GM12892 (cell line): Measurements from ENCODE around the gene ASCC3.
"Not testable (repeated sequence)": the region's sequence is repeated elsewhere in the genome, so short reads cannot be mapped to it uniquely, and the experiment has no call there.

Experiments used
- POLR2A ChIP-seq: IDR thresholded peaks from 2 replicates; pipeline ENCODE4 v1.6.1; 2011; ENCODE audit warnings: low read depth, low read length, control low read depth
- POLR2AphosphoS5 ChIP-seq: IDR thresholded peaks from 2 replicates; pipeline ENCODE4 v1.6.1; 2011; ENCODE audit warnings: low read depth, low read length, control low read depth
- TAF1 ChIP-seq: IDR thresholded peaks from 2 replicates; pipeline ENCODE4 v1.6.1; 2011; ENCODE audit warnings: low read depth, mild to moderate bottlenecking, control low read depth, low read length, borderline replicate concordance

GRCh38 chr6:100737720-100738119 lies 143.4 kb downstream of the ASCC3 start:
- TF ChIP-seq POLR2A, POLR2AphosphoS5, TAF1: not testable (repeated sequence)
